Activated CD4-positive, CD25-positive, alpha-beta regulatory T cell treated with anti-CD3 and anti-CD28 coated beads, Interleukin-2, amount 50 U/mL, for 24 hours (primary cell): Measurements from ENCODE around the gene CXCL17.

ENCODE experiments used
- ATAC-seq, 2 donors: fragments of 150-1000 bp; cut with Tn5 transposase; one replicate each; pipeline ENCODE4 v1.10.0; 2021; ENCODE audit warnings: mild to moderate bottlenecking in 1 of 2, moderate library complexity in 1 of 2

Gene CXCL17

DNA sequence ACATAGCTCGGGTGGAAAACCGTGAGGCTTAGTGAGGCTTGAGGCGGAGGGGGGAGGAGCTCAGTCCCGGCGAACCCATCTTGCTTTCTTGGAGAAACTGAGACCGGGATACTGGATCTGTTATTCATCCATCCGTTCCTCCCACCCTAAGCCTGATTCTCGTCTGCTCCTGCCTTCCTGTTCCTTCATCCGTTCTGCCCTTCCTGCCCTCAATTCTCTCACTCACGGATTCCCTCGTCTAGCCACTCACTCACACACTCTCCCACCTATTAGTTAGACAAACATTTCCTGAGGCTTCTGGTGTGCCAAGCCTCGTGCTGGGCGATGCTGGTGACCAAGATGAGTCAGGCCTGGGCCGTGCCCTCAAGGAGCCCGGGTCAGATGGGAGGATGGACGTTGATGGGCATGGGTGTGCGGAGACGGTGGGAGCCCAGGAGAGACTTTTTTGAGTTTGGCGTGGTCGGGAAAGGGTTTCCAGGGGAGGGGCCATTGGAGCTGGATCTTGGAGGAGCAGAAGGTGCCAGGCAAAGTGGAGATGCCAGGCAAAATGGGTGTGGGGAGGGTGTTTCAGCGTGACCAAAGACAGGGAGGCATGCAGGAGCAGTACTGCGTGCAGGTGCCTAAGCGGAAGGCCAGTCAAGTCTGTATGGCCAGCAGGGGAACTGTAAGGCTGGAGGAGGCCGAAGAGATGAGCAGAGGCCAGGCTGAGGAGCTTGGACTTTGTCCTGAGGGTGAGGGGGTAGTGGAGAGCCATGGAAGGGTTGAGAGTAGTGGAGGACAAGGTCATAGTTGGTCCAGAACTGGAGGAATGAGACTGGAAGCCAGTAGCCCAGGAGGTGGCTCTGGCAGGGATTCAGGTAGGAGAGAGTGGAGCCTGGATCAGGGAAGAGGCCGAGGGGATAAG, 45.2 kb downstream of the CXCL17 start:
- no peak for ATAC-seq

DNA sequence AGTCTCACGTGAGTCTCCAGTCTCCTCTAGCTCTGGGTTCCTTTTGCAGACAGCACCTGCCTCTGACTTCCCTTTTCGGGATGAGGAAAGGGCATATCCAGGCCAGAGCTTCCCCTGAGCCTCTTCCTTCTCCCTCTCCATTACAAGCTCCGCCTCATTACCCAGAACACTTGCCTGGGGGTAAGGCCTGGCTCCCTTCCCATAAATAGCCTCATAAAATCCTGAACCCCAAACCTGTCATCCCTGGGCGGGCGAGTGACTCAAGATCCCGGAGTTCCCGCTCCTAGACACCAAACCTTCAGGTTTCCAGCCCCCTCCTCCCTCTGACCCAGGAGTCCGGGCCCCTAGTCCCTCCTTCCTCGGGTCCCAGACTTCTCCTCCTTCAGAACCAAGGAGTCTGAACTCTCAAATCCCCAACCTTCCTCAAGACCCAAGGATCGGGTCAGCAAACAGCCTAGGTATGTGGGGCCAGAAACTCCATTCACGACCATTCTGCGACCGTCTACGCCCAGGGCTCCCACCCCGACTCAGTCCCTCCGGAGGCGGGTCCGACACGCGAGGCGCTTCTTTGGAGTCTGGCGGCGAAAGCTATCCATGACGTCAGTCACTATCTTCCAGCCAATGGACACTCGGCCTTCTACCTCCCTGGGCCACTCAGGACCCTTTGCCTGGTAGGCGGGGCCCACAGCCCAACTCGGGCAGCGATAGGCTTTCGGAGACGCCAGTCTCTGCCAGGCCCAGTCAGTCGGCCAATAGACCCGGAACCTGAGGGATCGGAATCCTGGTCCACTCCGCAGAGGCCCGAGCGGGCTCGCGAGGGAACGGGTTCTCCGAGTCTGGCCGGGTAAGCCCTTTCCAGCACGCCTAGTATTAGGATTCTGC, 46.1 kb downstream of the CXCL17 start:
- peak; percentile 97 to 98 for ATAC-seq

DNA sequence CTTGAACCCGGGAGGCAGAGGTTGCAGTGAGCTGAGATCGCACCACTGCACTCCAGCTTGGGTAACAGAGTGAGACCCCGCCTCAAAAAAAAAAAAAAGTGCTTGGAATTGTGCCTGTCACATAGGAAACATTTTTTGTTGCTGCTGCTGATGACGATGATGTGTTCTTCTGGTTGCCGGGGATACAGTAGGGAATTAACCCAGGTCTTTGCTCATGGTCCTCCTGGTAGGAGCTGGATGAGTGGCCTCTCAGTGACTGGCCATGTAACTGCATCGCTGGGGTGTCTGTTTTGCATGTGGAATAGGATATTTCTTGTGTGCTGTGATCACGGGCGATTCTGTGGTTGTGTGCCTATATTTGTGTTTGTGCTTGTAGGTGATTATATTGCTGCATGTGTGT, 48.0 kb downstream of the CXCL17 start:
- no peak for ATAC-seq

DNA sequence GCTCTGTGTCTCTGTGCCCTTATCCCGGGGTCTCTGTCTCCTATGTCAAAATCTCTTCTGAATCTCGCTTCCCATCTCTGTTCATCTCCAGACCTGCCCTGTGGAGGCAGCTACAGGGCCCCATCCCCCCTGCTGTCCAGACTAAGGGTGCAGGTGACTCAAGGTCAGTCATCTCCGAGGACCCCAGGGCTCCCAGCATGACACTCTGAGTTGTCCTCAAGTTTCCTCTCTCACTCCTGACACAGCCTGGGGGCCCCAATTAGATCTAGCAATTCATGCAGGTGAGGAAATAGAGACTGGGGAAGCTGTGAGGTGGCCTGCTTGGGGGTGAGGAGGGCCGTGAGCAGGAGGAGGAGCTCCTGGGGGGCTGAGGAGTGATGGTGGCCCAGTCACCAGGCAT, 50.6 kb downstream of the CXCL17 start:
- no peak for ATAC-seq

DNA sequence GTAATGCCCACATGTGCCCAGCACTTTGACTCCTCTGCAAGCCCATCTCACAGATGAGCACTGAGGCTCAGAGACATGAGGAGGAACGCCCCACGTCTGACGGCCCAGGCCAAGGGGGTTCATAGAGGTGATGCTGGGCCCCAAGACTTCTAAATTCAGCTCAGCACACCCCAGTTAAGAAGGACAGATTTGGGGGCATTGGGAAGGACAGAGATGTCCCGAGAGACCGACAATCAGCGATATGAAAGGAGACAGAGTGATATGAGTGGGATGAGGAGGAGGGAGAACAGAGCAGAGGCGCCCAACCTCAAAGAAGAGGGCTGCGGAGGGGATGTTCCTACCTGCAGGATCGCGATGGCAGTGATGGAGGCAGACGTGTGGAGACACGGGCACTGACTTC, 52.8 kb downstream of the CXCL17 start, which contains the start of gene CNFN:
CNFN (minus strand) TSS at position 399 of the 400 bp plus-strand sequence. CDS start 1,260 bp downstream, outside the sequence.
- ATAC-seq: no peak

DNA sequence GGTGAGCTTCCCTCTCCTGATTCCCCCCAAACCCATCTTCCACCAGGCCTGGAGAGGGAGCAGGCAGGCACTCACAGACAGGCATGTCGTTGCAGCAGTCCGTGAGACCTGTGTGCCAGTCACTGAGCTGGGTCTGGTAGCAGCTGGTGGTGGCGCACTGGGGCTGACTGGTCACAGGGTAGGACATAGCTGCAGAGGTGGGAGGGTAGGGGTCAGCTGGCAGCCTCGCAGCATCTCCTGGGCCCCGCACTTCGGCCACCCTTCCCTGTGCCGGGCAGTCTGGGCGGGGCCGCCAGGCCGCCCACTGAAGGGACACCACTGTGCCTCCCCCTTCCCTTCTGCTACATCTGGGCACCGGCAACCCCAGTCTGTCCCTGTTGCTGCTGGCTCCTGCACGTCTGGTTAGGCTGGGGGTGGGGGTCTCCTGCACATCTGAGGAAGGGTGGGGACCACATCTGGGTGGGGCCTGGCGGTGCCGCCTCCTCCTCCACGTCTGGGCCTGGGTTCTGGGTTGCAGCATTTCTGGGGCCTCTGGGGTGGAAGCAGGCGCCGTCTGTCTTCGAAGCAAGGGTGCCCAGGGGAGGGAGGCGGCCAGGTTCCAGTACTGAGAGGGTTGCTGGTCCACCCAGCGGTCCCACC, 53.8 kb downstream of the CXCL17 start:
- ATAC-seq: no peak

DNA sequence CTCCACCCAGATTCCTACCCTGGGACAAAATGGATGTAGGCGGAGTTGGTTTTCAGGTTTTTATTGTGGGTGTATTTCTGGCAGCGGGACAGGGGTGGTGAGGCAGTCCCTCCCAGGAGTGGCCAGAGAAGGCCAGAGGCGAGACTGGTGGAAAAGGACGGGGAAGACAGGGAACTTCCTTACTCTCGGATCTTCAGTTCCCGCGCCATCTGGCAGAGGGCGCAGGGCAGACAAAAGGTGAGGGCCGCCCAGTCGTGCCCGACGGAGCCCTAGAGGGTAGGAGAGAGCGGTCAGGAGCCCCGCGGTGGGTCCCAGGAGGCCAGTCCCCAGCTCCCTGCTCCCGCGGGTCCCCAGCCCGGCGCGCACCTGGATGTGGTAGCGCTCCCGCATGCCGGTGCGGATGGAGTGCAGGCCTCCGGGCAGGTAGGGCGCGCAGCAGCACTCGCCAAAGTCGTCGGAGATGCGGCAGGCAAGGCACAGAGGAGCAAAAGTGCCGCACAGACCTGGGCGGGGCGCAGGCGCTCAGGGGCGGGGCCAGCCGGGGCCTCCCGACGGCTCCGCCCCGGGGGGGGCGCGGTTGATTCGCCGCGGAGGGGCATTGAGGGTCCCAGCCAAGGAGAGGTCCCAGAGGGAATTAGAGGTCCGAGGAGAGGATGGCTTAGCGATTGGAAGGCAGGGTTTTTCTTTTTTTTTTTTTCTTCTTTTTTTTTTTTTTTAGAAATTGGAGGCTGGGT, 55.6 kb downstream of the CXCL17 start:
- ATAC-seq: peak; percentile 87 to 89

DNA sequence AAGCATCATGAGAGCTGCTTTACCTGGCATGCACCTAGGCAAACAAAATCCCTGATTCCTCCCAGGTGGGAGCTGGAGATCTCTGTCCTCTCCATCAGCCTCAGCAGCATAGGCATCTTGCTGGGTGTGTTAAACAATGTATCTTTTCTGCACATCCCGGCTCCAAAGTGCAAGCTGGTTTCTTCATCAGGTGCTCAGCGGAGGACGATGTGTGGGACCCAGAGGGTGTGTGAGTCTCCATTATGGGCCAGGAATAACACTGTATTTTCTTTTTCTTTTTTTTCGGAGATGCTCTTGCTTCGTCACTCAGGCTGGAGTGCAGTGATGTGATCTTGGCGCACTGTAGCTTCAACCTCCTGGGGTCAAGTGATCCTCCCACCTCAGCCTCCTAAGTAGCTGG, 62.6 kb downstream of the CXCL17 start:
- ATAC-seq: no peak
